H9 (cell line): Measurements from ENCODE around the gene OR10H1. TPM values are rescaled to one million over a fixed set of nuclear protein-coding genes. Genes with fewer than 3 reads are reported as not detected.

Experiments
- DNase-seq: peaks from one replicate; pipeline ENCODE4 v3.0.0-alpha.2; 2017
- H2AFZ ChIP-seq: one replicate; pipeline ENCODE4 v1.6.1; 2013; ENCODE audit warnings: mild to moderate bottlenecking, low read length, control low read depth, moderate library complexity
- H2AK5ac ChIP-seq: 2 replicates; pipeline ENCODE4 v1.6.1; 2013; ENCODE audit warnings: low read length, control low read depth, mixed read lengths; ENCODE audit not compliant: insufficient read length
- H2BK120ac ChIP-seq: one replicate; pipeline ENCODE4 v1.6.1; 2013; ENCODE audit warnings: low read depth, mild to moderate bottlenecking, low read length, control low read depth, inconsistent platforms; ENCODE audit not compliant: poor library complexity, severe bottlenecking
- H2BK12ac ChIP-seq: 2 replicates; pipeline ENCODE4 v1.6.1; 2013; ENCODE audit warnings: low read length, control low read depth, mixed read lengths, low read depth; ENCODE audit not compliant: insufficient read length
- H2BK15ac ChIP-seq: 2 replicates; pipeline ENCODE4 v1.6.1; 2013; ENCODE audit warnings: low read depth, low read length, control low read depth
- H2BK20ac ChIP-seq: one replicate; pipeline ENCODE4 v1.6.1; 2013; ENCODE audit warnings: low read depth, mild to moderate bottlenecking, low read length, control low read depth, inconsistent platforms; ENCODE audit not compliant: poor library complexity, severe bottlenecking
- H2BK5ac ChIP-seq: 2 replicates; pipeline ENCODE4 v1.6.1; 2013; ENCODE audit warnings: low read length, control low read depth, mixed read lengths; ENCODE audit not compliant: insufficient read length
- H3K14ac ChIP-seq: 2 replicates; pipeline ENCODE4 v1.6.1; 2013; ENCODE audit warnings: low read length, control low read depth; ENCODE audit not compliant: insufficient read depth
- H3K18ac ChIP-seq: 2 replicates; pipeline ENCODE4 v1.6.1; 2013; ENCODE audit warnings: low read depth, mild to moderate bottlenecking, mixed read lengths, low read length, control low read depth; ENCODE audit not compliant: insufficient read length
- H3K23ac ChIP-seq: 2 replicates; pipeline ENCODE4 v1.6.1; 2013; ENCODE audit warnings: low read length, control low read depth, mixed read lengths, low read depth; ENCODE audit not compliant: insufficient read length
- H3K23me2 ChIP-seq: 2 replicates; pipeline ENCODE4 v1.6.1; 2013; ENCODE audit warnings: low read depth, mild to moderate bottlenecking, mixed read lengths, low read length, control low read depth; ENCODE audit not compliant: insufficient read length, poor library complexity, severe bottlenecking
- H3K27ac ChIP-seq: 2 replicates; pipeline ENCODE4 v1.5.1; 2013; ENCODE audit warnings: low read length, control low read depth, mixed read lengths, low read depth; ENCODE audit not compliant: insufficient read length
- H3K27me3 ChIP-seq: 2 replicates; pipeline ENCODE4 v1.6.1; 2013; ENCODE audit warnings: low read length, control low read depth, inconsistent platforms; ENCODE audit not compliant: insufficient read depth
- H3K4ac ChIP-seq: 2 replicates; pipeline ENCODE4 v1.6.1; 2013; ENCODE audit warnings: low read depth, mild to moderate bottlenecking, control low read depth, inconsistent platforms, low read length, moderate library complexity
- H3K4me1 ChIP-seq: 2 replicates; pipeline ENCODE4 v1.6.1; 2013; ENCODE audit warnings: low read length, control low read depth, inconsistent platforms; ENCODE audit not compliant: insufficient read depth
- H3K4me2 ChIP-seq: 2 replicates; pipeline ENCODE4 v1.6.1; 2013; ENCODE audit warnings: low read length, control low read depth, mixed read lengths; ENCODE audit not compliant: insufficient read length, insufficient read depth
- H3K56ac ChIP-seq: 2 replicates; pipeline ENCODE4 v1.6.1; 2013; ENCODE audit warnings: low read depth, mild to moderate bottlenecking, mixed read lengths, low read length, control low read depth; ENCODE audit not compliant: insufficient read length
- H3K79me1 ChIP-seq: 2 replicates; pipeline ENCODE4 v1.6.1; 2013; ENCODE audit warnings: low read depth, mild to moderate bottlenecking, moderate library complexity, low read length, control low read depth, inconsistent platforms; ENCODE audit not compliant: insufficient read depth, poor library complexity, severe bottlenecking
- H3K79me2 ChIP-seq: 2 replicates; pipeline ENCODE4 v1.6.1; 2013; ENCODE audit warnings: low read length, control low read depth, inconsistent platforms; ENCODE audit not compliant: insufficient read depth
- H3K9ac ChIP-seq: 2 replicates; pipeline ENCODE4 v1.6.1; 2013; ENCODE audit warnings: low read length, control low read depth, mixed read lengths; ENCODE audit not compliant: insufficient read length; ENCODE audit errors: extremely low read depth
- H3K9me3 ChIP-seq: one replicate; pipeline ENCODE4 v1.6.1; 2013; ENCODE audit warnings: low read depth, low read length, inconsistent platforms; ENCODE audit not compliant: control insufficient read depth
- H3T11ph ChIP-seq: one replicate; pipeline ENCODE4 v1.6.1; 2013; ENCODE audit warnings: mild to moderate bottlenecking, low read length, control low read depth, inconsistent platforms
- H4K20me1 ChIP-seq: one replicate; pipeline ENCODE4 v1.6.1; 2013; ENCODE audit not compliant: control insufficient read depth, insufficient read length, insufficient read depth
- H4K5ac ChIP-seq: 2 replicates; pipeline ENCODE4 v1.6.1; 2013; ENCODE audit warnings: low read depth, mild to moderate bottlenecking, mixed read lengths, low read length, control low read depth; ENCODE audit not compliant: insufficient read length
- H4K8ac ChIP-seq: replicated peaks from 2 replicates; pipeline ENCODE4 v1.6.1; 2013; ENCODE audit warnings: low read length, control low read depth, mixed read lengths, low read depth; ENCODE audit not compliant: insufficient read length
- H4K91ac ChIP-seq: 2 replicates; pipeline ENCODE4 v1.6.1; 2013; ENCODE audit warnings: low read depth, mild to moderate bottlenecking, moderate library complexity, mixed read lengths, low read length, control low read depth; ENCODE audit not compliant: insufficient read length
- H3K27ac Mint-ChIP-seq, 3 experiments: 2 replicates in 2 of 3; 3 replicates in 1 of 3; pipeline ENCODE4 v1.8.0; 2020 to 2021; ENCODE audit warnings: mixed read lengths in 3 of 3, mild to moderate bottlenecking in 1 of 3, moderate library complexity in 1 of 3
- H3K27me3 Mint-ChIP-seq: 2 replicates; pipeline ENCODE4 v1.8.0; 2021; ENCODE audit warnings: low read depth, mild to moderate bottlenecking, moderate library complexity, mixed read lengths
- H3K36me3 Mint-ChIP-seq, 3 experiments: 2 replicates in 2 of 3; 3 replicates in 1 of 3; pipeline ENCODE4 v1.8.0; 2020 to 2021; ENCODE audit warnings: low read depth in 3 of 3, mixed read lengths in 3 of 3; ENCODE audit not compliant: insufficient read depth in 1 of 3
- H3K4me1 Mint-ChIP-seq, 2 experiments: 2 replicates each; pipeline ENCODE4 v1.8.0; 2020; ENCODE audit warnings: mixed read lengths in 2 of 2
- H3K4me3 Mint-ChIP-seq, 2 experiments: 2 replicates in 1 of 2; 3 replicates in 1 of 2; pipeline ENCODE4 v1.8.0; 2020 to 2021; ENCODE audit warnings: mild to moderate bottlenecking in 2 of 2, mixed read lengths in 2 of 2, moderate library complexity in 1 of 2
- H3K9me3 Mint-ChIP-seq, 2 experiments: 2 replicates in 1 of 2; 3 replicates in 1 of 2; pipeline ENCODE4 v1.8.0; 2020; ENCODE audit warnings: mild to moderate bottlenecking in 2 of 2, mixed read lengths in 2 of 2, moderate library complexity in 1 of 2
- WGBS: extraction: QIAGEN DNeasy Blood & Tissue Kit; methylation state at CpG from one replicate; pipeline ENCODE4 v1.1.7; 2013; ENCODE audit warnings: missing lambda C conversion rate, low lambda C conversion rate, mixed read lengths; ENCODE audit not compliant: insufficient read length; ENCODE audit errors: extremely low coverage; 5-methylcytosine and 5-hydroxymethylcytosine counted together
- total RNA-seq: library from RNA; stranded (reverse); gene quantifications from 2 replicates; pipeline ENCODE4 v1.2.1, GENCODE V29; 2021
- TF ChIP-seq, protein P1 (sequence below): fragments of 200-600 bp; sonication (generic); conservative IDR thresholded peaks from 3 replicates; pipeline ENCODE4 v1.8.0; 2021; ENCODE audit warnings: antibody characterized with exemption, mild to moderate bottlenecking

Gene OR10H1
- total RNA-seq, 1 experiment from 2014 or later: not detected

DNA sequence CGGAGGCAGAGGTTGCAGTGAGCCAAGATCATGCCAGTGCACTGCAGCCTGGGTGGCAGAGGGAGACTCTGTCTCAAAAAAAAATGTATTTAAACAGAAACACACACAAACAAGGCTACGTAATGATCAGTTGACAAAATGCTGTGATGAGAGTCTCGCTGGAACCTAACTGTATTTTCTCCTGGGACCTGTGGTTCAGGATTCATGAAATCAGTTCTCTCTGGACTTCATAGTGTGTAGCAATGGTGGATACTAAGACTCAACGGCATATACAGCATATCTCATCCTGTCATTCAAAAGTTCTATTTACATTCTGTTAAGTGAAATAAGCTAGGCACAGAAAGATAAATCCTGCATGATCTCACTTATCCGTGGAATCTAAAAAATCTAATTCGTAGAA is 45.1 kb upstream of the OR10H1 start:
- no CpG with 5 or more reads among the region's 6 CpGs for WGBS
- H3K4ac ChIP-seq: no peak overlapping the region

More for the DNA sequence above, 45.1 kb upstream of the OR10H1 start:
- Histone ChIP-seq H3K18ac (no peak overlapping the region), H2AK5ac (no peak overlapping the region), H3K9me3 (peaks cover 82% of the 10 kb centered on the region), H2BK120ac (no peak overlapping the region), H2BK15ac (no peak overlapping the region), H3K4me2 (no peak overlapping the region), H3K23ac (no peak overlapping the region), H3K56ac (no peak overlapping the region), H4K20me1 (no peaks in the 10 kb centered on the region), H4K5ac (no peak overlapping the region), H3K79me1 (no peaks in the 10 kb centered on the region), H3K23me2 (no peaks in the 10 kb centered on the region), H3K27ac (no peak overlapping the region), H3K27me3 (no peaks in the 10 kb centered on the region), H3K4me1 (no peaks in the 10 kb centered on the region), H2BK5ac (no peak overlapping the region), H2BK12ac (no peak overlapping the region), H2BK20ac (no peak overlapping the region), H3T11ph (no peak overlapping the region), H4K8ac (no peak overlapping the region), H3K79me2 (no peaks in the 10 kb centered on the region), H3K9ac (no peak overlapping the region), H4K91ac (no peak overlapping the region), H3K14ac (no peak overlapping the region), H2AFZ (no peak overlapping the region)
- no peaks in the 10 kb centered on the region for H3K4me1 Mint-ChIP-seq
- H3K4me3 Mint-ChIP-seq: no peak overlapping the region
- peaks cover 83 to 91% of the 10 kb centered on the region in 2 experiments for H3K9me3 Mint-ChIP-seq
- no peak overlapping the region for H3K27ac Mint-ChIP-seq
- no peak for DNase-seq
- H3K36me3 Mint-ChIP-seq: peaks cover 3 to 37% (median 17%) of the 10 kb centered on the region in 3 experiments; a peak in 6 of 7 replicates
- TF ChIP-seq, protein P1, sequence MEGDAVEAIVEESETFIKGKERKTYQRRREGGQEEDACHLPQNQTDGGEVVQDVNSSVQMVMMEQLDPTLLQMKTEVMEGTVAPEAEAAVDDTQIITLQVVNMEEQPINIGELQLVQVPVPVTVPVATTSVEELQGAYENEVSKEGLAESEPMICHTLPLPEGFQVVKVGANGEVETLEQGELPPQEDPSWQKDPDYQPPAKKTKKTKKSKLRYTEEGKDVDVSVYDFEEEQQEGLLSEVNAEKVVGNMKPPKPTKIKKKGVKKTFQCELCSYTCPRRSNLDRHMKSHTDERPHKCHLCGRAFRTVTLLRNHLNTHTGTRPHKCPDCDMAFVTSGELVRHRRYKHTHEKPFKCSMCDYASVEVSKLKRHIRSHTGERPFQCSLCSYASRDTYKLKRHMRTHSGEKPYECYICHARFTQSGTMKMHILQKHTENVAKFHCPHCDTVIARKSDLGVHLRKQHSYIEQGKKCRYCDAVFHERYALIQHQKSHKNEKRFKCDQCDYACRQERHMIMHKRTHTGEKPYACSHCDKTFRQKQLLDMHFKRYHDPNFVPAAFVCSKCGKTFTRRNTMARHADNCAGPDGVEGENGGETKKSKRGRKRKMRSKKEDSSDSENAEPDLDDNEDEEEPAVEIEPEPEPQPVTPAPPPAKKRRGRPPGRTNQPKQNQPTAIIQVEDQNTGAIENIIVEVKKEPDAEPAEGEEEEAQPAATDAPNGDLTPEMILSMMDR: no peak
- H3K27me3 Mint-ChIP-seq: peaks cover 2% of the 10 kb centered on the region; the same call in 1 of the 2 replicates
